Measurements from ENCODE around the gene PPBP.

GRCh38 chr4:74006009-74006476 lies 18.1 kb upstream of the PPBP start:
- TF ChIP-seq SIN3A (IDR thresholded peaks at IDR 0.05; ENCODE audit: borderline replicate concordance, insufficient read depth, low read length): no peak
- TF ChIP-seq, protein P1, sequence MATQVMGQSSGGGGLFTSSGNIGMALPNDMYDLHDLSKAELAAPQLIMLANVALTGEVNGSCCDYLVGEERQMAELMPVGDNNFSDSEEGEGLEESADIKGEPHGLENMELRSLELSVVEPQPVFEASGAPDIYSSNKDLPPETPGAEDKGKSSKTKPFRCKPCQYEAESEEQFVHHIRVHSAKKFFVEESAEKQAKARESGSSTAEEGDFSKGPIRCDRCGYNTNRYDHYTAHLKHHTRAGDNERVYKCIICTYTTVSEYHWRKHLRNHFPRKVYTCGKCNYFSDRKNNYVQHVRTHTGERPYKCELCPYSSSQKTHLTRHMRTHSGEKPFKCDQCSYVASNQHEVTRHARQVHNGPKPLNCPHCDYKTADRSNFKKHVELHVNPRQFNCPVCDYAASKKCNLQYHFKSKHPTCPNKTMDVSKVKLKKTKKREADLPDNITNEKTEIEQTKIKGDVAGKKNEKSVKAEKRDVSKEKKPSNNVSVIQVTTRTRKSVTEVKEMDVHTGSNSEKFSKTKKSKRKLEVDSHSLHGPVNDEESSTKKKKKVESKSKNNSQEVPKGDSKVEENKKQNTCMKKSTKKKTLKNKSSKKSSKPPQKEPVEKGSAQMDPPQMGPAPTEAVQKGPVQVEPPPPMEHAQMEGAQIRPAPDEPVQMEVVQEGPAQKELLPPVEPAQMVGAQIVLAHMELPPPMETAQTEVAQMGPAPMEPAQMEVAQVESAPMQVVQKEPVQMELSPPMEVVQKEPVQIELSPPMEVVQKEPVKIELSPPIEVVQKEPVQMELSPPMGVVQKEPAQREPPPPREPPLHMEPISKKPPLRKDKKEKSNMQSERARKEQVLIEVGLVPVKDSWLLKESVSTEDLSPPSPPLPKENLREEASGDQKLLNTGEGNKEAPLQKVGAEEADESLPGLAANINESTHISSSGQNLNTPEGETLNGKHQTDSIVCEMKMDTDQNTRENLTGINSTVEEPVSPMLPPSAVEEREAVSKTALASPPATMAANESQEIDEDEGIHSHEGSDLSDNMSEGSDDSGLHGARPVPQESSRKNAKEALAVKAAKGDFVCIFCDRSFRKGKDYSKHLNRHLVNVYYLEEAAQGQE (IDR thresholded peaks at IDR 0.05; ENCODE audit: insufficient read depth in 1 of 2, low read depth in 2 of 2, low read length in 2 of 2): no peak

Data from PFSK-1 (cell line).